K562 (cell line): Measurements from ENCODE around the gene TRA2B. TPM values are rescaled to one million over a fixed set of nuclear protein-coding genes. Genes with fewer than 3 reads are reported as not detected.

Experiments used
- ARID1B ChIP-seq: fragments of 450-650 bp; IDR thresholded peaks from 2 replicates; pipeline ENCODE4 v1.6.1; 2016; ENCODE audit warnings: antibody characterized with exemption, mild to moderate bottlenecking, inconsistent platforms
- CCNT2 ChIP-seq: IDR thresholded peaks from 2 replicates; pipeline ENCODE4 v1.6.1; 2011; ENCODE audit warnings: borderline replicate concordance, low read depth, mild to moderate bottlenecking, moderate library complexity, mixed read lengths, low read length; ENCODE audit not compliant: insufficient read length; ENCODE audit errors: extremely low read depth
- CXXC5 ChIP-seq: fragments of 250-450 bp; sonication (Bioruptor Pico); IDR thresholded peaks from 2 replicates; pipeline ENCODE4 v1.8.0; 2022; ENCODE audit warnings: inconsistent platforms, mild to moderate bottlenecking, moderate library complexity
- KLF10 ChIP-seq: fragments of 250-450 bp; sonication (Bioruptor Pico); IDR thresholded peaks from 2 replicates; pipeline ENCODE4 v1.6.1; 2021; ENCODE audit warnings: matching md5 sums
- MAFK ChIP-seq: IDR thresholded peaks from 2 replicates; pipeline ENCODE4 v1.6.1; 2011; ENCODE audit warnings: low read length, improper control_type of control experiment
- NCOR1 ChIP-seq: fragments of 450-650 bp; IDR thresholded peaks from 2 replicates; pipeline ENCODE4 v1.6.1; 2016; ENCODE audit warnings: mild to moderate bottlenecking, moderate library complexity
- NFIX ChIP-seq: fragments of 250-450 bp; sonication (Bioruptor Pico); IDR thresholded peaks from 2 replicates; pipeline ENCODE4 v1.4.0; 2020; ENCODE audit warnings: low read depth, mild to moderate bottlenecking, moderate library complexity
- NR3C1 ChIP-seq: sonication (generic); formaldehyde crosslinking; IDR thresholded peaks from 2 replicates; pipeline ENCODE4 v1.8.1; 2022; ENCODE audit warnings: missing genetic modification reagents
- OTX1 ChIP-seq: fragments of 450-650 bp; formaldehyde crosslinking; IDR thresholded peaks from 2 replicates; pipeline ENCODE4 v1.4.0; 2022; ENCODE audit warnings: mild to moderate bottlenecking
- PHB2 ChIP-seq: fragments of 450-650 bp; IDR thresholded peaks from 2 replicates; pipeline ENCODE4 v1.6.1; 2017; ENCODE audit warnings: low read depth
- POLR2A ChIP-seq: fragments of 450-650 bp; conservative IDR thresholded peaks from 2 replicates; pipeline ENCODE4 v1.6.1; 2016
- POLR2B ChIP-seq: fragments of 450-650 bp; IDR thresholded peaks from 2 replicates; pipeline ENCODE4 v1.6.1; 2018; ENCODE audit warnings: low read depth; ENCODE audit not compliant: partially characterized antibody
- SMARCE1 ChIP-seq: fragments of 450-650 bp; IDR thresholded peaks from 2 replicates; pipeline ENCODE4 v1.7.1; 2016; ENCODE audit warnings: mild to moderate bottlenecking
- SP1 ChIP-seq: sonication (generic); formaldehyde crosslinking; IDR thresholded peaks from 2 replicates; pipeline ENCODE4 v1.8.1; 2022; ENCODE audit warnings: mild to moderate bottlenecking, missing genetic modification reagents
- TAF9B ChIP-seq: fragments of 450-650 bp; IDR thresholded peaks from 2 replicates; pipeline ENCODE4 v1.6.1; 2018; ENCODE audit warnings: mild to moderate bottlenecking; ENCODE audit not compliant: partially characterized antibody
- ZNF239 ChIP-seq: fragments of 250-450 bp; sonication (Bioruptor Pico); IDR thresholded peaks from 2 replicates; pipeline ENCODE4 v1.4.0; 2020; ENCODE audit warnings: mild to moderate bottlenecking
- ZNF398 ChIP-seq: fragments of 250-450 bp; sonication (Bioruptor Pico); IDR thresholded peaks from 2 replicates; pipeline ENCODE4 v1.8.0; 2021; ENCODE audit warnings: moderate library complexity, mild to moderate bottlenecking, inconsistent platforms
- ZNF76 ChIP-seq: fragments of 250-450 bp; sonication (Bioruptor Pico); IDR thresholded peaks from 2 replicates; pipeline ENCODE4 v1.4.0; 2020; ENCODE audit warnings: mild to moderate bottlenecking, moderate library complexity, borderline replicate concordance
- polyA plus RNA-seq, 8 experiments: library from polyadenylated mRNA; depleted of rRNA in 4 of 8; stranded (reverse) in 5 of 8; unstranded in 3 of 8; fragments of >200 nt; fragmentation: Nextera tagmentation in 2 of 8; fragmentation: Illumina TruSeq in 1 of 8; extraction: Ambion mirVana in 2 of 8; extraction: Trizol in 1 of 8; gene quantifications; 2 replicates each; pipeline versions ENCODE4 v1.2.1 to v1.2.3, GENCODE V29; 2011 to 2014; ENCODE audit warnings: inconsistent platforms in 1 of 8, missing spikeins in 1 of 8
- total RNA-seq, 7 experiments: library from RNA; depleted of rRNA in 6 of 7; stranded (reverse); fragments of >200 nt in 6 of 7; fragmentation: Illumina TruSeq in 2 of 7; extraction: Trizol in 2 of 7; gene quantifications; 2 replicates each; pipeline versions ENCODE4 v1.2.1 to v1.2.3, GENCODE V29; 2011 to 2021; ENCODE audit warnings: low replicate concordance in 1 of 7
- TF ChIP-seq, protein P1 (sequence below): fragments of 450-650 bp; conservative IDR thresholded peaks from 2 replicates; pipeline ENCODE4 v1.6.1; 2016; ENCODE audit warnings: missing genetic modification characterization, low read depth, mild to moderate bottlenecking, missing compliant biosample characterization, moderate library complexity
- TF ChIP-seq, protein P2 (sequence below): fragments of 450-650 bp; formaldehyde crosslinking; IDR thresholded peaks from 2 replicates; pipeline ENCODE4 v1.4.0; 2020; ENCODE audit warnings: mild to moderate bottlenecking
- TF ChIP-seq, protein P3 (sequence below): fragments of 250-450 bp; sonication (Bioruptor Pico); IDR thresholded peaks from 2 replicates; pipeline ENCODE4 v1.5.0; 2021

Gene TRA2B
- total and polyA plus RNA-seq, 9 of the 15 experiments (the other 6 are each of a cell fraction or from before 2014, with no cell fraction given), result 105 to 411 (median 278) TPM

DNA sequence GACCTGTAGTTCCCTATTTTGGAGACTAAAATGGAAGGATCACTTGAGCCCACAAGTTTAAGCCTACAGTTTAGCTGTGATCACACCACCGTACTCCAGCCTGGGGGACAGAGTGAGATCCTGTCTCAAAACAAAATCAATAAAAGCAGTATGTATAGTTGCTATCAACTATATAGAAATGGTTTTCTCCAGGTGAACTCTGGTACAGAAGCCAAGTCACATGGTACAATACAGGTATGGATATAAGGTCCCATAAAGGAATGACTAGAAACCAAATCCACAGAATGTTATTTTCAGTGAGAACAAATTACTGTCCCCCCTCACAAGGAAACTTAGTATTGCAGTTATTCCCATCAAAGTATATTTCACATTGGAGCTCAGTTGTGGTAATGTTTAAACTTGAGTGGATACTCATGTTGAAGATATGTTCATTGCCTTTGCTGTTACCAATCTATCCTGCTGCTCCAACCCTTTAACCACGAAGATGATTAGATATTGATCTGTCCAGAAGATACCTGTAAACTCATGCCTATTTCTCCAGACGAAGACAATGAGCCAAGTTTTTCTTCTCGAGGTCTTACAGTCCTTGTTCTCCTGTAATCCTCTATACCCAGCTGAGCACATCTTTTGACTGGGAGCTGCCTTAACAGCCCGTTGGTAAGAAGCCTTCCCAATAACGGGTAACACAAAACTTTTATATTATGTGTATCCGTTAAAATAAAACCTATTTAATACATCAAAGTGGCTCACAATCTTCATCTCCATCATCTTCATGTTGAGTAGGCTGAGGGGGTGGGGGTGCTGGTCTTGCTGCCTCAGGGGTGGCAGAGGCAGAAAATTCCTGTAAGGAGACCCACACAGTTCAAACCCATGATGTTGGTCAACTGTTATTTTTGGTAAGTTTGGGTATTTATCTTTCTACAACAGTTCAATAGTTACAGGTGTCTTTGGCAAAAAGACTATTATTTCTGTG, 24.6 kb downstream of the TRA2B start (continued):
- TF ChIP-seq, protein P1, sequence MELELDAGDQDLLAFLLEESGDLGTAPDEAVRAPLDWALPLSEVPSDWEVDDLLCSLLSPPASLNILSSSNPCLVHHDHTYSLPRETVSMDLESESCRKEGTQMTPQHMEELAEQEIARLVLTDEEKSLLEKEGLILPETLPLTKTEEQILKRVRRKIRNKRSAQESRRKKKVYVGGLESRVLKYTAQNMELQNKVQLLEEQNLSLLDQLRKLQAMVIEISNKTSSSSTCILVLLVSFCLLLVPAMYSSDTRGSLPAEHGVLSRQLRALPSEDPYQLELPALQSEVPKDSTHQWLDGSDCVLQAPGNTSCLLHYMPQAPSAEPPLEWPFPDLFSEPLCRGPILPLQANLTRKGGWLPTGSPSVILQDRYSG (tag), result no peak
- TF ChIP-seq NCOR1 (peak; percentile 30; the same call in 1 of the 2 replicates), ZNF76 (no peak), POLR2B (peak; percentile 61), CCNT2 (no peak), ZNF398 (CRISPR knock-in tag) (no peak), KLF10 (no peak), PHB2 (no peak), NR3C1 (CRISPR knock-in tag) (no peak), POLR2A (peak; percentile 73), NFIX (CRISPR knock-in tag) (no peak), OTX1 (CRISPR knock-in tag) (no peak), TAF9B (no peak), ARID1B (no peak), SP1 (0 out of 2 replicates have a peak, but pooled peaks have one; percentile 2), CXXC5 (CRISPR knock-in tag) (no peak), ZNF239 (no peak), MAFK (no peak), SMARCE1 (no peak)
- TF ChIP-seq, protein P2, sequence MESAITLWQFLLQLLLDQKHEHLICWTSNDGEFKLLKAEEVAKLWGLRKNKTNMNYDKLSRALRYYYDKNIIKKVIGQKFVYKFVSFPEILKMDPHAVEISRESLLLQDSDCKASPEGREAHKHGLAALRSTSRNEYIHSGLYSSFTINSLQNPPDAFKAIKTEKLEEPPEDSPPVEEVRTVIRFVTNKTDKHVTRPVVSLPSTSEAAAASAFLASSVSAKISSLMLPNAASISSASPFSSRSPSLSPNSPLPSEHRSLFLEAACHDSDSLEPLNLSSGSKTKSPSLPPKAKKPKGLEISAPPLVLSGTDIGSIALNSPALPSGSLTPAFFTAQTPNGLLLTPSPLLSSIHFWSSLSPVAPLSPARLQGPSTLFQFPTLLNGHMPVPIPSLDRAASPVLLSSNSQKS, result no peak
- TF ChIP-seq, protein P3, sequence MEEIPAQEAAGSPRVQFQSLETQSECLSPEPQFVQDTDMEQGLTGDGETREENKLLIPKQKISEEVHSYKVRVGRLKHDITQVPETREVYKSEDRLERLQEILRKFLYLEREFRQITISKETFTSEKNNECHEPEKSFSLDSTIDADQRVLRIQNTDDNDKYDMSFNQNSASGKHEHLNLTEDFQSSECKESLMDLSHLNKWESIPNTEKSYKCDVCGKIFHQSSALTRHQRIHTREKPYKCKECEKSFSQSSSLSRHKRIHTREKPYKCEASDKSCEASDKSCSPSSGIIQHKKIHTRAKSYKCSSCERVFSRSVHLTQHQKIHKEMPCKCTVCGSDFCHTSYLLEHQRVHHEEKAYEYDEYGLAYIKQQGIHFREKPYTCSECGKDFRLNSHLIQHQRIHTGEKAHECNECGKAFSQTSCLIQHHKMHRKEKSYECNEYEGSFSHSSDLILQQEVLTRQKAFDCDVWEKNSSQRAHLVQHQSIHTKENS (CRISPR knock-in tag), result no peak; the same call in 1 of the 2 replicates
